ENCODE results near the gene CASQ1. TPM values are rescaled to one million over a fixed set of nuclear protein-coding genes. Genes with fewer than 3 reads are reported as not detected.
A peak's percentile ranks its signal among the peaks of the same experiment; 100 is the strongest.

CASQ1 gene
- total and polyA plus RNA-seq, 2 donors (not counting 3 experiments of a cell fraction or from before 2014, with no cell fraction given), result not detected

DNA sequence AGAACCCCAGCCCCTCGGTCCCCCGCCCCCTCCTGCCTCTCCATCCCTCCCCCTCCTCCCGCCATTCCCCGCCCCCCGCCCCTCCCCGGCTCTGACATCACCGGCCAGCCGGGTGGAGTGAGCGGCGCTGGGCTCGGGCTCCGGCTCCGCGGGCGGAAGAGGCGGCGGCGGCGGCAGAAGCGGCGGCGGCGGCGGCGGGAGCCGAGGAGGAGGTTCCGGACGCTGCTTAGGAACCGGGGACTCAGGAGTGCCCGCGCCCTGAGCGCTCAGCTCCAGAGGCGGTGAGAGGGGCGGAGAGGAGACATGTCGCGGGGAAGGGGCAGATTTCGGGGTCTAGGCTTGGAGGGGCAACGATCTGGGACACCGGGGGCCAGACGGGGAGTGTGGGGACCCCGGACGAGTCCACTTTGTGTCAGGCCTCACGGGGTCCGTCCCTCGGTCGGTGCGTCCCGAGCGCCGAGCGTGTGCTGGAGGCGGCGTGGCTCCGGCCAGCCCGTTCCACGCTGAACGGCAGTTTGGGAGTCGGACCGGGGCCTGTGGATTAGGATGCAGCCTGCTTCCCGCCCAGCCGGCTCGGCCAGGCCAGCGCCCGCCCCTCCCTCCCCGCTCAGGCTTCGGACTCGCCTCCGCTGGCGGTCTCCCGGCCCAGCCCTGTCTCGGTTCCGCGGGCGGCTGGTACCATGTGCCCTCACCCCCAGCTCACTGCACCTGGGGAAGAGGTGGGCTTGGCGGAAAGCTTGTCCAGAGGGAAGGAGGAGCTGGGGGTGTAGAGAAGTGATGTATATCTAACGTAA, 15.1 kb downstream of the CASQ1 start, which contains the start of gene PEA15:
TSS of gene PEA15 (plus strand) at position 143 of the 794 bp plus-strand sequence. CDS start 6,161 bp downstream, outside the sequence.
- H3K9me1 ChIP-seq (replicated peaks; ENCODE audit: control insufficient read depth, extremely low read depth, insufficient read depth, low read length), result no peaks in the 10 kb centered on the region
- H3K9me3 ChIP-seq (replicated peaks; ENCODE audit: control insufficient read depth, insufficient read depth, low read length), result no peaks in the 10 kb centered on the region
- H3K4me3 ChIP-seq (replicated peaks in 1 of 3; ENCODE audit: insufficient read depth in 1 of 3, low read depth in 1 of 3, low read length in 3 of 3), result peak within 1 kb of the TSS; percentile 55 to 81 (median 72)
- no peaks in the 10 kb centered on the region for H4K20me1 ChIP-seq (replicated peaks; ENCODE audit: control insufficient read depth, extremely low read depth, insufficient read depth, low read length)
- peaks cover 45% of the 10 kb centered on the region for H3K4me1 ChIP-seq (ENCODE audit: control insufficient read depth, extremely low read depth, insufficient read depth, low read length)
- H3K79me2 ChIP-seq (ENCODE audit: control insufficient read depth, insufficient read depth, low read length), result peaks cover 50% of the 10 kb centered on the region
- peaks cover 3% of the 10 kb centered on the region in 2 experiments for H3K36me3 ChIP-seq (ENCODE audit: control insufficient read depth in 2 of 2, extremely low read depth in 1 of 2, insufficient read depth in 2 of 2, low read length in 2 of 2)
- ChIA-PET POLR2A (no interaction called here), CTCF (interaction anchor here (1.1 to 13.4 kb wide), 6 partner anchors 8 to 87 kb away, joined by 3 to 183 read pairs (median 16); no protein-coding TSS in a partner anchor)
- no peaks in the 10 kb centered on the region for H3K27me3 ChIP-seq (ENCODE audit: control insufficient read depth in 2 of 2, insufficient read depth in 2 of 2, low read length in 2 of 2)
- no peak for FAIRE-seq
- peak within 1 kb of the TSS; percentile 73 for H3K27ac ChIP-seq (ENCODE audit: insufficient read depth, low read depth, low read length)
- H2AFZ ChIP-seq (ENCODE audit: low read depth, low read length), result peak within 1 kb of the TSS; percentile 55
- H3K9ac ChIP-seq (replicated peaks; ENCODE audit: extremely low read depth, insufficient read depth, low read length), result peak within 1 kb of the TSS; percentile 91
- intact Hi-C loops (cut with micrococcal nuclease) (loop anchor here (1.0 to 5.0 kb wide), 4 partner anchors 12 to 137 kb away; partner anchors contain the start of genes COPA, NCSTN and PEX19), dilution Hi-C loops (cut with MboI; ENCODE audit: extremely low pct_ligation_motif_present, low sequenced_read_pairs) (no loop called here)
- no TSS peak for BruUV-seq (replicated peaks)
- TF ChIP-seq GATA2 (IDR thresholded peaks at IDR 0.05; ENCODE audit: insufficient read depth, insufficient read length, low read depth, low read length), result no peak
- no peak for TF ChIP-seq JUN (IDR thresholded peaks at IDR 0.05; ENCODE audit: borderline replicate concordance, insufficient read depth, insufficient read length, low read depth)
- TF ChIP-seq POLR2AphosphoS5 (IDR thresholded peaks at IDR 0.05; ENCODE audit: insufficient read depth, low read depth, low read length), result peak; percentile 80
- TF ChIP-seq POLR2A (IDR thresholded peaks at IDR 0.05; ENCODE audit: low read depth, low read length), result no peak
- peak within 1 kb of the TSS; percentile 77 for H3K4me2 ChIP-seq (ENCODE audit: insufficient read depth, low read length)
- peak; percentile 54 for DNase-seq (ENCODE audit: low read depth, low spot score)

- H3K4me1 ChIP-seq (ENCODE audit: control insufficient read depth, extremely low read depth, insufficient read depth, low read length), result peaks cover 46% of the 10 kb centered on the region
- no peaks in the 10 kb centered on the region for H3K9me3 ChIP-seq (replicated peaks; ENCODE audit: control insufficient read depth, insufficient read depth, low read length)
- intact Hi-C loops (cut with micrococcal nuclease), result loop anchor here (1.0 to 5.0 kb wide), 4 partner anchors 13 to 136 kb away; partner anchors contain the start of genes COPA, NCSTN and PEX19
- peak overlapping the region; percentile 55 to 81 (median 72) for H3K4me3 ChIP-seq (replicated peaks in 1 of 3; ENCODE audit: insufficient read depth in 1 of 3, low read depth in 1 of 3, low read length in 3 of 3)
- peak overlapping the region; percentile 73 for H3K27ac ChIP-seq (ENCODE audit: insufficient read depth, low read depth, low read length)
- CTCF ChIA-PET, result interaction anchor here (1.8 to 13.4 kb wide), 4 partner anchors 13 to 86 kb away, joined by 7 to 183 read pairs (median 40); no protein-coding TSS in a partner anchor
- H4K20me1 ChIP-seq (replicated peaks; ENCODE audit: control insufficient read depth, extremely low read depth, insufficient read depth, low read length), result no peaks in the 10 kb centered on the region
- H3K9ac ChIP-seq (replicated peaks; ENCODE audit: extremely low read depth, insufficient read depth, low read length), result peak overlapping the region; percentile 91
- POLR2A ChIA-PET, result no interaction called here
- no peak for TF ChIP-seq JUN (IDR thresholded peaks at IDR 0.05; ENCODE audit: borderline replicate concordance, insufficient read depth, insufficient read length, low read depth)
- TF ChIP-seq CTCF (IDR thresholded peaks at IDR 0.05; ENCODE audit: extremely low read depth in 1 of 2, insufficient read depth in 1 of 2, low read depth in 1 of 2, low read length in 2 of 2), result no peak
- no peak for TF ChIP-seq GATA2 (IDR thresholded peaks at IDR 0.05; ENCODE audit: insufficient read depth, insufficient read length, low read depth, low read length)
- TF ChIP-seq FOS (IDR thresholded peaks at IDR 0.05; ENCODE audit: borderline replicate concordance, insufficient read depth, low read length), result no peak
- peak; percentile 30 for TF ChIP-seq MYC (IDR thresholded peaks at IDR 0.05; ENCODE audit: low read depth, low read length)
- no peaks in the 10 kb centered on the region for H3K9me1 ChIP-seq (replicated peaks; ENCODE audit: control insufficient read depth, extremely low read depth, insufficient read depth, low read length)
- no peaks in the 10 kb centered on the region for H3K27me3 ChIP-seq (ENCODE audit: control insufficient read depth in 2 of 2, insufficient read depth in 2 of 2, low read length in 2 of 2)
- TSS peak; percentile 73 for BruUV-seq (replicated peaks)
- dilution Hi-C loops (cut with MboI; ENCODE audit: extremely low pct_ligation_motif_present, low sequenced_read_pairs), result no loop called here
- peaks cover 55% of the 10 kb centered on the region for H3K79me2 ChIP-seq (ENCODE audit: control insufficient read depth, insufficient read depth, low read length)
- FAIRE-seq (no peak), DNase-seq (ENCODE audit: low read depth, low spot score) (peak; percentile 58)
- H2AFZ ChIP-seq (ENCODE audit: low read depth, low read length), result no peak overlapping the region
- H3K36me3 ChIP-seq (ENCODE audit: control insufficient read depth in 2 of 2, extremely low read depth in 1 of 2, insufficient read depth in 2 of 2, low read length in 2 of 2), result peaks cover 4 to 6% of the 10 kb centered on the region in 2 experiments
- peak overlapping the region; percentile 77 for H3K4me2 ChIP-seq (ENCODE audit: insufficient read depth, low read length)
Observed at GRCh38 chr1:160206036-160206389, 15.6 kb downstream of the CASQ1 start.
